Retinal pigment epithelial cell (primary cell): Measurements from ENCODE around the gene SPEM2.

Source experiments
- DNase-seq: peaks from one replicate; pipeline ENCODE4 v3.0.0-alpha.2; 2010; ENCODE audit warnings: low read depth
- H3K4me3 ChIP-seq: 2 replicates; pipeline ENCODE4 v1.5.1; 2011; ENCODE audit warnings: mild to moderate bottlenecking, low read length, control low read depth, moderate library complexity
- CTCF ChIP-seq: conservative IDR thresholded peaks from 2 replicates; pipeline ENCODE4 v1.5.1; 2011; ENCODE audit warnings: low read depth, low read length, control low read depth, inconsistent platforms

Gene SPEM2

GRCh38 chr17:7425756-7426155 lies 340 bp downstream of the SPEM2 start:
- no peak overlapping the region for H3K4me3 ChIP-seq
- no peak for DNase-seq
- TF ChIP-seq CTCF, result no peak

GRCh38 chr17:7426203-7426863 lies 917 bp downstream of the SPEM2 start:
- no peak overlapping the region for H3K4me3 ChIP-seq
- TF ChIP-seq CTCF, result no peak
- no peak for DNase-seq

- no peak for TF ChIP-seq CTCF
- no peak overlapping the region for H3K4me3 ChIP-seq
- DNase-seq, result no peak
Measured at GRCh38 chr17:7426896-7427489, 1.6 kb downstream of the SPEM2 start.

GRCh38 chr17:7427549-7427948 lies 2.1 kb downstream of the SPEM2 start:
- no peak for DNase-seq
- TF ChIP-seq CTCF, result no peak
- H3K4me3 ChIP-seq, result no peak overlapping the region

- H3K4me3 ChIP-seq, result no peak within 1 kb of the TSS
- DNase-seq, result no peak
- no peak for TF ChIP-seq CTCF
Measured at GRCh38 chr17:7428557-7428956, 3.1 kb downstream of the SPEM2 start, which contains the start of gene SPEM3. Gene SPEM3, plus strand, starts transcription at chr17:7428857. Its CDS starts 46 bp downstream, at chr17:7428903.

- H3K4me3 ChIP-seq, result no peak overlapping the region
- TF ChIP-seq CTCF, result no peak
- no peak for DNase-seq
Measured at GRCh38 chr17:7429722-7430121, 4.3 kb downstream of the SPEM2 start.

GRCh38 chr17:7431231-7431630 lies 5.8 kb downstream of the SPEM2 start:
- no peak for DNase-seq
- H3K4me3 ChIP-seq, result no peak overlapping the region
- no peak for TF ChIP-seq CTCF
